ENCODE data around the gene CBX3.
"Not testable (repeated sequence)": the region's sequence is repeated elsewhere in the genome, so short reads cannot be mapped to it uniquely, and the experiment has no call there.

Gene CBX3

DNA sequence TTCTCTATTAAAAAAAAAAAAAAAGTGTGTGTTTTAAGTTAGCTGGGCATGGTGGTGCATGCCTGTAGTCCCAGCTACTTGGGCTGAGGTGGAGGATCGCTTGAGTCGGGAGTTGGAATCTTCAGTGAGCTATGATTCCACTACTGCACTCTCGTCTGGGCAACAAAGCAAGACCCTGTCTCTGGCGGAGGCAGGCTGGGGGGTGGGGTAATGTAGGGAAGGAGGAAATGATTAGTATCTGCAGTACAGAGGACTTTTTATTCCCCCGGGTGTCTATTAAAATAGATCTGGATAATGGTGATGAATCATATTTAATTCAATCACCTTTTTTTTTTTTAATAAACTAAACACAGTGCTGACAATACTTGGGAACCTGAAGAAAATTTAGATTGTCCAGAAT lies 6.5 kb downstream of the CBX3 start:
- no peak for DNase-seq

- no peak for DNase-seq
These were observed 11.6 kb downstream of the CBX3 start for GRCh38 chr7:26212921-26213718.

- no peak for DNase-seq
These were observed 12.4 kb downstream of the CBX3 start for GRCh38 chr7:26213807-26214515.

GRCh38 chr7:26216049-26216448 lies 14.5 kb downstream of the CBX3 start:
- DNase-seq = no peak

DNA sequence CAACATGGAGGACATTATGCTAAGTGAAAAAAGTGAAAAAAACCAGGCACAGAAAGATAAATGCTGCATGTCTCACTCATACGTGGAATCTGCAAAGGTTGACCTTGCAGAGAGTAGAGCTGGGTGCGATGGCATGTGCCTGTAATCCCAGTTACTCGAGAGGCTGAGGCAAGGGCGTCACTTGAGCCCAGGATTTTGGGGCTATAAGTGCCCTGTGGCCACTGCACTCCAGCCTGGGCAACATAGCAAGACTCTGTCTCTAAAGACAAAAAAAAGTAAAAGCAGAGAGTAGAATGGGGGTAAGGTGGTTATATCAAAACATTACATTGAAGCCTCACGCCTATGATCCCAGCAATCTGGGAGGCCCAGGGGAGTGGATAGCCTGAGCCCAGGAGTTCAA lies 22.8 kb downstream of the CBX3 start:
- no peak for DNase-seq

- no peak for DNase-seq
These were observed 26.4 kb downstream of the CBX3 start for GRCh38 chr7:26227987-26228386.

DNA sequence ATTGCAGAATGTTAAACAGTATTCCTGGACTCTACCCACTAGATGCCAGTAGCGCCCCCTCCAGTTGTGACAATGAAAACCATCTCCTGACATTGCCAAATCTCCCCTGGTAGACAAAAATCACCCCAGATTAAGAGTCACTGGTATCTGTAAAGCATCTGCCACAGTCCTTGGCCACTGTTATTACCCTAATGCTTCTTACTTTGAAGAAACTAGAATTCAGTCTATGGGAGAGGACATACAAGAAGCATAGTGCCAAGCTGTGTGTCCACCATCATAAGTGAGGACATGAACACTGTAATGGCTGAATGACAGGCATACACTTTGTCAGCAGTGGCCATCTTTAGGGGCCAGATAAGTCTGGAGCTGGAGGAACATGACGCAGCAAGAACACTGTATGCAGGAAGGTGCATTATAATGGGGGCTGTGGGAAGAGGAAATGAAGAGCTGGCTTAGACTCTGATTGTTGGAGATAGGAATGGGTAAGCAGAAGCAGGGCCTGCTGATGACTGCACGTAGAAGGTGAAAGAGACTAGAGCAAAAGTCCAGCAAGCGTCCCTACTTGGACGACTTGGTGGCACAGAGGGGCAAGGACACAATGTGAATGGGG lies 32.5 kb downstream of the CBX3 start:
- DNase-seq = no peak

DNA sequence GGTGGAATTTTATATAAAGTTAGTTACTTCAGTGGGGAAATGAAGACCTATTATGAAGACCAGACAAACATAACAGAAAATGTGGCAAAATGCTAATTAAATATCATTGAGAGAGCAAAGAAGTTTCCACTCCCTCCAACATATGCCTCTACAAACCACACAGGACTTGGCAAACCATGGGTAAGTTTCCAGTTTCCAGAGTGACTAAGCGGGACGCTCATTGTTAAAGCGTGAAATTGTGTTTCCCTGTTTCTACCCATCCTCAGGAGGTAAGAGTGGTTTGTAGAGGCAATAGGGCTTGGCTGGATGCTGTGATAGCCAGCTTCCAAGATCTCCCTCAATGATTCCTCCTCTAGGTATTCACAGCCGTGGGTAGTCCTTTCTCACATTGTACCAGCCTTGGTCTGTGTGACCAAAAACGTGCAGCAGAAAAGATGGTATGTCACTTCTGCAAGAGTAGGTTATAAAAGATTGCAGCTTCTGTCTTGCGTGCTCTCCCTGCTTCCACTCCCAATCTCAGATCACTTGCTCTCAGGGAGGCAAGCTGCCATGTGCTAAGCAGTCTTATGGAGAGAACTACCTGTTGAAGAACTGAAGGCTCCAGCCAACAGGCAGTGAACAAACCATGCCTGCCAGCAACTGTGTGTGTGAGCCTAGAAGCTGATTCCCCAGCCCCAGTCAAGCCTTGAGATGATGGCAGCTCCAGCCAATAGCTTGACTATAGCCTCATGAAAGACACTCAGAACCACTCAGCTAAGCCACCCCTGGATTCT lies 35.7 kb downstream of the CBX3 start:
- no peak for DNase-seq

DNA sequence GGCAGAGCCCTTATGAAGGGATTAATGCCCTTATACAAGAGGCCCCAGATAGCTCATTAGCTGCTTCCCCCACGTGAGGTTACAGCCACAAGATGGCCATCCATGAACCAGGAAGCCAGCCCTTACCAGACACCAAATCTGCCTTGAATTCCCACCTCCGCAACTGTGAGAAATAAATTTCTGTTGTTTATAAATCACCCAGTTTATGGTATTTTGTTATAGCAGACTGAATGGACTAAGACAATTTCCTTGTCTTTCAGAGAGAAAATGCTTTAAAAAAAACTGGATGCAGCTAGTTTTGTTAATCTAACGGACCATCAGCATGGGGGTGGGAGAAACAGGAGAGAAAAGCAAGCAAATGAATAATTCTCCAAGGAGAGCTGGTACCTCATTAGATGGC lies 36.5 kb downstream of the CBX3 start:
- peak; percentile 43 for DNase-seq

DNA sequence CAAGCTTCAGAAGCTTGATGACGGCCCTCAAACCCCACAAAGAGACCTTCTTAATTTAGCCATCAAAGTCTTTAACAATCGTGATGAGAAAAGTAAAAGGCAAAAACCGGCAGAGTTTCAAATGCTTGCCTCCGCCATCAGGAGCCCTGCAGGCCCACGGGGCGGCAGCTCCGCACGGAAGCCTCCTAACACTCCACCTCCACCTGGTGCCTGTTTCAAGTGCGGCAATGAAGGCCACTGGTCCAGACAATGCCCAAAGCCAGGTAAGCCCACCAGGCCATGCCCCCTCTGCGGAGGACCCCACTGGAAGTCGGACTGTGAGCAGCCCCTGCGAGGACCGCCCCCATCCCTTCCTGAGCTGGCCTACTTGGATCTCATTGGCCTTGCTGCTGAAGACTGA lies 43.6 kb downstream of the CBX3 start:
- DNase-seq = no peak

DNA sequence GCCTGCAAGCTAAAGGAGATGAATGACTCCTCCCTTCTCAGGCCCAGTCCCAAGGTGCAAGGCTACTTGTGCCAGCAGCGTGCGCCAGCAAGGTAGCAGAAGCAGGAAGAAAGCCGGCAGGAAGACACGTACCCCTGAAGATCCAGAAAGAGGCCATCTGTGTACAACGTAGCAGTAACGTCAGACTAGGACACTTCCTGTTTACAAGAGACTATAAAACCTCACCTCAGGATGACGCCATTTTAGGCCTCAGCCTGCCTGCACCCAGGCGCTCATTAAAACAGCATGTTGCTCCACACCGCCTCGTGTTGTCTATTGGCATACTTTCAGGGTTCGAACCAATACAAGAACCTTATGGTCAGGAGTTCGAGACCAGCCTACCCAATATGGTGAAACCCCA lies 48.7 kb downstream of the CBX3 start:
- no peak for DNase-seq

DNA sequence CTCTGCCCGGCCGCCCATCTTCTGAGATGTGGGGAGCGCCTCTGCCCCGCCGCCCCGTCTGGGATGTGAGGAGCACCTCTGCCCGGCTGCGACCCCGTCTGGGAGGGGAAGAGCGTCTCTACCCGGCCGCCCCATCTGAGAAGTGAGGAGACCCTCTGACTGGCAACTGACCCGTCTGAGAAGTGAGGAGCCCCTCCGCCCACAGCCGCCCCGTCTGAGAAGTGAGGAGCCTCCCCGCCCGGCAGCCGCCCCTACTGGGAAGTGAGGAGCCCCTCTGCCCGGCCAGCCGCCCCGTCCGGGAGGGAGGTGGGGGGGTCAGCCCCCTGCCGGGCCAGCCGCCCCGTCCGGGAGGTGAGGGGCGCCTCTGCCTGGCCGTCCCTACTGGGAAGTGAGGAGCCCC lies 60.3 kb downstream of the CBX3 start:
- not testable (repeated sequence) for DNase-seq

Data from NCI-H82 (cell line).